Gastroesophageal sphincter (tissue), 3 donors: ENCODE measurements around the gene SERPINB10.

Experiments used
- CTCF ChIP-seq, 4 experiments: fragments of 200-600 bp in 2 of 4; fragments of 450-650 bp in 2 of 4; sonication (generic) in 1 of 4; IDR thresholded peaks; one replicate each; pipeline ENCODE4 v1.5.1; 2017 to 2019; ENCODE audit warnings: antibody characterized with exemption in 4 of 4, mild to moderate bottlenecking in 2 of 4, moderate library complexity in 2 of 4
- POLR2A ChIP-seq, 2 donors: fragments of 450-650 bp; IDR thresholded peaks; one replicate each; pipeline ENCODE4 v1.6.1; 2017; ENCODE audit warnings: antibody characterized with exemption in 2 of 2, mild to moderate bottlenecking in 2 of 2, moderate library complexity in 1 of 2
- POLR2AphosphoS5 ChIP-seq: sonication (generic); formaldehyde crosslinking; IDR thresholded peaks from one replicate; pipeline ENCODE4 v1.6.1; 2017; ENCODE audit warnings: antibody characterized with exemption

DNA sequence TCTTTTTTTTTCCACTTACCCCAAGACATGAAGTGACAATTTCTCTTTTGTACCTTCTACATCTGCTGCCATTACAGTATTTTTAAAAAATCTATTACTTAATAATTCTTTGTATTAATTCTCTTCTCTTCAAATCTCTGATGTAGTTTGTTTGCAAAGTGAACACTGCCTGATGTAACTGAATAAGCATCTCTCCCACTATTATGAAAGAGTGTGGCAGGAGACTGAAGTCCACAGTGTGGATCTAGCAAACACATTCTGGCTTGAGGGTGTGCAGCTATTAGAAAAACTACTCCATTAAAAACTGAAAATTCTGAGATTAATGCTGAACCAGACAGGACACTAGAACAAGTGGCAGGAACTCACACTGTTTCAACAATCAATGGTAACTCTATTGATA lies 57.1 kb downstream of the SERPINB10 start:
- TF ChIP-seq POLR2A (IDR thresholded peaks at IDR 0.05) (no peak), CTCF (IDR thresholded peaks at IDR 0.05) (no peak), POLR2AphosphoS5 (no peak)
